T-helper 2 cell treated with Interferon-gamma antibody and Interleukin-4, amounts not matched to agents 100 ng/mL and 5 ng/mL, for 36 hours (primary cell): ENCODE measurements around the gene WIPF2. TPM values are rescaled to one million over a fixed set of nuclear protein-coding genes. Genes with fewer than 3 reads are reported as not detected.

Experiments used
- intact Hi-C: fragments of 100-400 bp; cut with micrococcal nuclease; formaldehyde crosslinking; loops from one replicate; pipeline ENCODE4 v1.15.1; 2023
- total RNA-seq: library from RNA; stranded (reverse); gene quantifications from 2 replicates; pipeline ENCODE4 v1.2.3, GENCODE V29; 2022

Gene WIPF2
- total RNA-seq, 1 donor from 2014 or later = 25.4 TPM

DNA sequence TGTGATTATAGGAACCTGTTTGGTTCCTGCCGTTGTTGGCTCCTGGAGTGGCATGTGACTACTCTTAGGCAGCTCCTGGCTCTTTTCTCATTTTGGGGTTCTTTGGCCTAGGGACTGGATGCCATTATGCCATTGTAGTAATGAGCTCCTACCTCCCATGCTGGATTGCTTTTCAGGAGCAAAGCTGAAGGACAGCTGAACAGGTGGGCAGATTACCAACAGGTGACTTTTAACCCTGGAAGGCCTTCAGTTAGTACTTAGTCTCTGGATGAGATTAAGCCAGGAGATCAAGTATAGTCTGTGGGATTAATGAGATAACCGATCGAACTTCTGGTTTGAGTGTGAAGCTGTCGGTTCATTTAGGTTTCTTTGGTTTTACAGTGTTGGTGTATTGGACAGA lies 25.2 kb downstream of the WIPF2 start:
- intact Hi-C loops = no loop called here

DNA sequence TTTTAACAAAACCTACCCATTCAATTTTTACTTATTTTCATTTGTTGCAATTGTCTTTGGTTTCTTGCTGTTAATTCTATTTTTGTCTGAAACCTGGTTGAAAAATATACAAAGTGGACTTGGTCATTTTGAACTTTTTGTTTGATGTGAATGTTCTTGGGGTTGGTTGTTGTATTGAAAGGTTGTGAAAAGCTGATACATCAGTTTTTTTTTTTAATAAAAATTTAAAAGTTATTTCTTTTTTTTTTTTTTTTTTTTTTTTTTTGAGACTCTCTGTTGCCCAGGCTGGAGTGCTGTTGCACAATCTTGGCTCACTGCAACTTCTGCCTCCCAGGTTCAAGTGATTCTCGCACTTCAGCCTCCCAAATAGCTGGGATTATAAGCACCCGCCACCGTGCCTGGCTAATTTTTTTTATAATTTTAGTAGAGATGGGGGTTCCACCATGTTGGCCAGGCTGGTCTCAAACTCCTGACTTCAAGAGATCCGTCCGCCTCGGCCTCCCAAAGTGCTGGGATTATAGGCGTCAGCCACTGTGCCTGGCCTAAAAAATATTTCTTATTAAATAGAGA lies 28.9 kb downstream of the WIPF2 start:
- intact Hi-C loops = no loop called here

DNA sequence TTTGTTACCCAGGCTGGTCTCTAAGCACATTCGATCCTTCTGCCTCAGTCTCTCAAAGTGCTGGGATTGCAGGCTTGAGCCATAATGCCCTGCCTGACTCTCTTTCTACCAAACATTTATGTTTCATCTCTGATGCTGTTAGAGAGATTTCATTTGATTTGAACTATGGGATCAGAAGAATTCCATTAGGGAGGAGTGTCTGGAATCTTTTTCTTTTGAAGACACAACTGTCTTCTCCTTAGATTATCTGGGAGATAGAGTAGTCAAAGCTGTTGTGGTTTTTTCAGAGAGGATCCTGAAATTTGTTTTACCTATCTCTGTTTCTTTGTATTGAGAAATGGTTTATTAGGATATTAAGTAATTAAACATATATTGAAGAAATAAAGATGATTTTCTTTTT lies 29.4 kb downstream of the WIPF2 start:
- intact Hi-C loops = no loop called here

DNA sequence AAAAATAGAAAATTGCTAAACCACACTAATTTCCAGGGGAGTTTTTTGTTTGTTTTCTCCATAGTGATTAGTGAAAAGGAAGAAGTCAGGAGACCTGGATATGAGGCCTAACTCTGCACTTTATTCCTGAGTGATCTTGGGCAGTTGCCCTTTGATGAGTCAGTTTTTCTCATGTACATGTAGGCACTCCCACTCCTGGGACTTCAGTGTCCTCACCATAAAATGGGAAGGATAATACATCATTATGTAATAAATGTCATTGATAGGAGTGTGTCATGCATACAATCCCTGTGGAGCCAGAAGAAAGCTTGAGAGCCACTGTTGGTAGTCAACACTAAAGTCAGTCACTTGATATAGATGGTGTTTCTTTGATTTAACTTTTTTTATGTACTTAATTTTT lies 32.5 kb downstream of the WIPF2 start:
- intact Hi-C loops = no loop called here

DNA sequence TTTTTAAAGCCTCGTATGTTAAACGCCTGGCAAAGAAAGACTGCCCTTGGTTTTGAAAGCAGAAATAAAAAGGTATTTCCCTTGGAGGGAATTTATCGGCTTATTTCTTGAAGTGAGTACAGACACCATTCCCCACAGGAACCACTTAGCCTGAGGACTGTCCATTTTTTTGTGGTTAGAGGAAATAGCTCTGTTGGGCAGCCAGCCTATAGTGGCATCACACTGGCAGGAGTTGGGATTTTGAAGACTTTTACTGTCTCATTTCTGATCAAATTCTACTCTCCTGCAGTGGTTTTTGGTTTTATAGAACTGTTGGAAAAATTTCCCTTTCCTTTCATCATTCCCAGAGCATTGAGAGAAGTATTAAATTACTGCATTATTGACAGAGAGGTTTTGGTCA lies 34.5 kb downstream of the WIPF2 start:
- intact Hi-C loops = no loop called here

DNA sequence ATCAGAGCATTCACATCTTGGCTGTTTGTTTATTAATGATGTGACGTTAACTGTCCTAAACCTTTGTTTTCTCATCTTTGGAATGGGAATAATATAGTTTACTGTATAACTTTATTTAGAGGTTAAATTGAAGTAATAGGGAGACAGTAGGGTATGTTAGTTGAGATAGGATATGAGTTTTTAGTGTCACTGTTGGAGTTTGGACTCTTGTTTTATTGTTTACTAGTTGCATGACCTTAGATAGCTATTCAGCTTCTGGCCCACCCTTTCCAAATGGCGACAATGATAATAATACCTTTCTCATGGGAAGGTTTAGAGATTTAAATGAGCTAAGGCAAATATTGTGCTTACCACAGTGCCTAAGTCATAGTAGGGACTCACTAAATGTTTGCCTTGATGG lies 40.4 kb downstream of the WIPF2 start:
- intact Hi-C loops = no loop called here

DNA sequence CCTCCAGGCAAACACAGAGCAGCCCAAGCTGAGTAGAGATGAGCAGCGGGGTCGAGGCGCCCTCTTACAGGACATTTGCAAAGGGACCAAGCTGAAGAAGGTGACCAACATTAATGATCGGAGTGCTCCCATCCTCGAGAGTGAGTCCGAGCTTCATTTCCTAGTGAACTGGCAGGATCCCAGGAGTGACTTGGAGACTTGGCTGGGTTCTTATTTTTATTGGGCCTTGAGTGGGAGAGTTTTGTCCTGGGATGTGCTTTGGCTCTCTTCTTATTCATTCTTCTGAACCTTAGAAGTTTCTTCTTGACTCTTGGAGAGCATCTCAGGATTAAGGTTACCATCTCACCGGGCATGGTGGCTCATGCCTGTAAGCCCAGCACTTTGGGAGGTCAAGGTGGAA lies 41.4 kb downstream of the WIPF2 start:
- intact Hi-C loops = no loop called here

DNA sequence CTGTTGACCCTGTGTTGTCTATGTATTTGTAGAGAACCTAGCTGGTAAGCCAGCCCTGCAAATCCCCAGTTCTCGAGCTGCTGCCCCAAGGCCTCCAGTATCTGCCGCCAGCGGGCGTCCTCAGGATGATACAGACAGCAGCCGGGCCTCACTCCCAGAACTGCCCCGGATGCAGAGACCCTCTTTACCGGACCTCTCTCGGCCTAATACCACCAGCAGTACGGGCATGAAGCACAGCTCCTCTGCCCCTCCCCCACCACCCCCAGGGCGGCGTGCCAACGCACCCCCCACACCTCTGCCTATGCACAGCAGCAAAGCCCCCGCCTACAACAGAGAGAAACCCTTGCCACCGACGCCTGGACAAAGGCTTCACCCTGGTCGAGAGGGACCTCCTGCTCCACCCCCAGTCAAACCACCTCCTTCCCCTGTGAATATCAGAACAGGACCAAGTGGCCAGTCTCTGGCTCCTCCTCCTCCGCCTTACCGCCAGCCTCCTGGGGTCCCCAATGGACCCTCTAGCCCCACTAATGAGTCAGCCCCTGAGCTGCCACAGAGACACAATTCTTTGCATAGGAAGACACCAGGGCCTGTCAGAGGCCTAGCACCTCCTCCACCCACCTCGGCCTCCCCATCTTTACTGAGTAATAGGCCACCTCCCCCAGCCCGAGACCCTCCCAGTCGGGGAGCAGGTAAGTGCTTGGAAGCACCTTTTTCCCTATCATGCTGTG lies 45.5 kb downstream of the WIPF2 start:
- intact Hi-C loops = no loop called here

DNA sequence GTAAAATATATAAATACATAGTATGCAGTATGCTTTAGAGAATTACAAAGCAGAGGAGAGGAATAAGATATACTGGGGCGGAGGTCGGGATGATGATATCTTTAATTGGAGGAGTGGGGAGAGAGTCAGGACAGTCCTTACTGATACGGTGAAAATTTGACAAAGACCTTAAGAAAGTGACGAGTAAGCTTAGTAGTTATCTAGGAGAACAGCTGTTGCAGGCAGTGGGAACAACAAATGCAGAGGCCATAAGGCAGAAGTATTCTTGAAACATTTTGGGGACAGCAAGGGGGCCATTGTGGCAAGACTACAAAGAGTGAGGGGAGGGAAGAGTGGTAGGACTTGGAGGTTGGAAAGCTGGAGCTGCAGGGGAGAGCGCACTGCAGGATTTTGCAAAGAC lies 46.2 kb downstream of the WIPF2 start:
- intact Hi-C loops = no loop called here

DNA sequence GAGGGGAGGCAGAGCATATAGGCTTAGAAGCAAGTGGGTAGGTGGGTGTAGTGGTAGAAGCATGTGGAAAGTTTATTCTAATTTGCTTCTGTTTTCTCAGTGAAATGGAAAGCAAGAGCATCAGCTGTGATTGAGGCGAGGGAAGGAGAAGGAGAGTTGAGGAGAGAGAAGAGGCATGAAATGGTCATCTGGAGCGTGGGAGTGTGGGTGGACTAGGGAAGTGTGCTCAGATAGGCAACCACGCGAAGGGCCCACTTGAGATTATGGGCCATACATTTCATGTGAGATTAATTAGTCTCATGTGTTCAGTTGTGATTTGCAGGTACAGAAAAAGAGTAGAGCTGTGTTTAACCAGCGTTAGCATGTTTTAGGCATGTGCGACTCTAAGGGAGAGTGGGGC lies 47.8 kb downstream of the WIPF2 start:
- intact Hi-C loops = no loop called here

DNA sequence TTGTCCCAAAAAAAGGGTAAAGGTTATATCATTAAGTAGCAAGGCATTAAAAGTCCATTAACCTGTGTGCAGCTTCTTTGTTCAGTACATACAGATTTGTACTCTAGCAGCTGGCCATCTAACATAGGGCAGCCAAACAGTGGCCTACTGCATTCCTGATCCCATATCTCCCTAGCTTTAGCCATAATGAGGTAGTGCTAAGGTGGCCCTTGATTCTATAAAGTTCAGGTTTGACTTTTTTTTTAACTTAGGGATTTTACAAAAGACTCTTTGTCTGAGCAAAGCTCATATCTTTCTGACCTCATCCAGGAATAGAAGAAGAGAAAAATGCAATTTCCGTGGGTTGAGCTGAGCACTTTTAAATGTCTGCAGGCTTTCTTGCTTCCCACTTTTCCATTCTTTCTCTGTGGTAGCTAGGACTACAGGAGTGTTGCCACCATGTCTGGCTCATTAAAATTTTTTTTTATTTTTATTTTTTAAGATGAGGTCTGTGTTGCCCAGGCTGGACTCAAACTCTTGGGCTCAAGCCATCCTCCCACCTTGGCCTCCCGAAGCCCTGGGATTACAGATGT lies 49.1 kb downstream of the WIPF2 start:
- intact Hi-C loops = no loop called here

DNA sequence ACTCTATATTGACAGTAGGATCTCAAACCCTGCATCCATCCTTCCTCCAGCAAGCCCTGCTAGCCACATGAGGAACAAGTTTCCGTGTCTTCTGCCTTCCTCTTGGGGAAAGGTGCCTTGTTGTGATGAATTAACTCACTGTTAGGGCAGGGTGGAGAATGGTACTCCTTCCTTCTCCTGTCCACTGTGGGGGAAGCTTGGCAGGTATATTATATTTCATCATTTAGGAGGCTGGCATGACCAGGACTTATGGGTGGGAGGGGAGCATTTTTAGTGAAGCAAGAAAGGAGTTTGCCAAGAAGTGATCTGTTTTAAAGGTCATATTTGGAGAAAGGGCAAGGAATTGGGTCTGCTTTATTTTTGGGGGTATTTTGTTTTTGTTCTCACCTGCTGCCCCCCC lies 59.3 kb downstream of the WIPF2 start:
- intact Hi-C loops = no loop called here

DNA sequence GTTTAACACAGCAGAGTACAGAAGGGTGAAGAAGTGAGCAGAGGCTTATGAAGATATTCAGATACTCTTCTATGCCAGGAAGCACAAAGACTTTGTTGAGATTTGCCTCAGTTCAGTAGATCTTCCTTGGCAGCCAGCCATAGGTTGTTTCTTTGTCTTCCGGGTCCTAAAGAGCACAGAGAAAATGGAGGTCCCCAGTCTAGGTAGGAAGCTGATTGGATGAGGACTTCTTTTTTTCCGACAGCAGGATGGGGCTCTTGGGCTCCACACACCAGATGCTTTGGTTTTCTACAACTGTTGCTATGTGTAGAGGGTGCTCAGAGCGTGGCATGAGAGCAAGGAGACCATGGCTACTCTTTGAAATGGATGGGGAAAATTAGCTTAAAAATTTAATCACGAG lies 60.3 kb downstream of the WIPF2 start:
- intact Hi-C loops = no loop called here

DNA sequence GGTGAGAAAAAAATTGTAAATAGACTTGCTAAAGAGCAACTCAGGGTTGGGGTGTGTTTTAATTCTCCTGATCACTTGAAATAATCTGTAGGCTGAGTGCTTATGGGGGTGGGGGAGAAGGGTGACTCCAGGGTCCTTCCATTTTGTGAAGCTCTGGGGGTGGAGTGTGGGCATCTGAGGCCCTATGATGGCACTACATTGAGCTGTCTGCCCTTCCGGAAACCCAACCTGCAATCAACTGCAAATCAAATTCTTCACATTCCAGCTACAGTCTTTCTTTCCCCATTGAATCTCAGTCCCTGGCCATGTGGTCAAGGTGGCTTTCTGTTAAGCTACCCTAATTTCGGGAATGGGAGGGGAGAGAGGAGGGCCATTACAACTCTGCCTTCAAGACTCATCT lies 62.6 kb downstream of the WIPF2 start:
- intact Hi-C loops = no loop called here

DNA sequence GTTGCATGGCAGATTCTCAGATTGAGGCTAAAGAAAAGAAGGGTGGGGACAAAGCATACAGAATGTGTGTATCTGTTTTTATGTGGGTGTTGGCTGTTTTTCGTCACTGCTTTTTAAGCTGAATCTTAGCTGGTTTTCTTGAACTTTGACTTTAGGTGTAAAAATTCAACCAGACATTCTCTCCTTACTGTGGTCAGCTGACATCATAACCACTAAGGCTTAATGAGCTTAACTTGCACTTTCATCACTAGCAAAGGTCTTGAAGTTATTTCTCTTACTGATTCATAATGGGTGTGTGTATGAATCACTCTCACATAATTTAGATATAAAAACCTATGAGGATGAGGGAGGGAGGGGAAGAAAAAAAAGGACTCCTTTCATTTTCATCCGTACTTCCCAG lies 64.6 kb downstream of the WIPF2 start:
- intact Hi-C loops = loop anchor here (1.0 kb wide), 1 partner anchor 64 kb away; the partner anchor contains the start of gene WIPF2

DNA sequence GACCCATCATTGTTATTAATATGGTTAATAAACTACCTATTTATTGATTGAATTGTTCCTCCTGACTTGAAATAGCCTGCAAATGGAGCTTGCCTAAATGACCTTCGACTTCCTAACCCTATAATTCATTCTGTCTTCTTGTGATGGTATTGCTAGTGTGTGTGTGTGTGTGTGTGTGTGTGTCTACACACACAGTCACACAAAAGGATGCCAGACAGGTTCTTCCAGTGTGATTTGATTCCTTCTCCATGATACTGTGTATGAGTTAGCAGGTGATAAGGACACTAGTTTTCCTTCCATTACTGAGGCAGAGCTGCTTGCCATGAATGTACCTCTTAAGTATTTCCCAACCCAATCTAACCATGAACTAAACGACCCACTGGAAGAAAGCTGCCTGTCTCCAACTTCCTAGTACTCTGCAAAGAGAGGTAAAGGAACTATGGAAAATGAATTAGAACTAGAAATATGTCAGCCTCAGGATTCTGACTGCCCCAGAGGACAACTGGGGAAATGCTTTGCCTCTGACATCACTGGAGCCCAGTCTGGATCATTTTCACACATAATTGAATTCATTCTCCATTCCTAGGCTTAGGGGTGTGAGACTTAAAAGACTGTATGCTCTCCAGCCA lies 65.1 kb downstream of the WIPF2 start:
- intact Hi-C loops = no loop called here

DNA sequence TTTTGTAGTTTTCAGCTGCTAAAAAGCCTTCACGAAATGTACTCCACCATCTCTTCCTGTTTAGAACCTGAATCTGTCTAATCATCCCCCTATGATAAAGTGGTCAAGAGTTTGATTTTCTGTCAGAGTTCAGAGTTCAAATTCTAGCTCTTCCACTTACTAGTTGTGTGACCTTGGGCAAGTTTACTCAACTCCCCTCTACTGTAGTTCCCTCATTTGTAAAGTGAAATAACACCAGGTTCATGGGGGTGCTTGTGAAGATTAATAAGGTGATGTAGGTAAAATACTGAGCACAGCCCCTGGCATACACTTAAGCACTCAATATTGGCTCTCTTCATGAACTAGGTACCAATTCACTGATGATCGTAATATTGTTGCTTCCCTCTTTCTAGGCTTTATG lies 67.4 kb downstream of the WIPF2 start:
- intact Hi-C loops = loop anchor here (2.0 to 5.0 kb wide), 3 partner anchors 36 to 174 kb away; partner anchors contain the start of gene TOP2A

DNA sequence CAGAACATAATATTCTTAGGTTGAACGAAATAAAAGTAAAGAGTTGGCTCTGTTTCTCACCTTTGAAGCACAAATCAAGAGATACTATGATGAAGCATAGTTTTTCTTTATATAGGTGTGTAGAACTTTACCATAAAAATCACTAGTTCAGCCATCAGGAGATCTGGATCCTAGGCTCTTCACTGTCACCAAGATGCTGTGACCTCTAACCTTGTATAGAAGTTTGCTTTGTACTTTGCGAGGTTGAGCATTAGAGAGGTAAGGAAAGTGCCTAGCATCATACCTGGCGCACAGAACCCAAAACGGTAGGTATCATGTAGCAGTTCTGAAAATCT lies 68.0 kb downstream of the WIPF2 start:
- intact Hi-C loops = loop anchor here (1.0 to 5.0 kb wide), 5 partner anchors 35 to 233 kb away; partner anchors contain the start of genes MED24, TOP2A and WIPF2

DNA sequence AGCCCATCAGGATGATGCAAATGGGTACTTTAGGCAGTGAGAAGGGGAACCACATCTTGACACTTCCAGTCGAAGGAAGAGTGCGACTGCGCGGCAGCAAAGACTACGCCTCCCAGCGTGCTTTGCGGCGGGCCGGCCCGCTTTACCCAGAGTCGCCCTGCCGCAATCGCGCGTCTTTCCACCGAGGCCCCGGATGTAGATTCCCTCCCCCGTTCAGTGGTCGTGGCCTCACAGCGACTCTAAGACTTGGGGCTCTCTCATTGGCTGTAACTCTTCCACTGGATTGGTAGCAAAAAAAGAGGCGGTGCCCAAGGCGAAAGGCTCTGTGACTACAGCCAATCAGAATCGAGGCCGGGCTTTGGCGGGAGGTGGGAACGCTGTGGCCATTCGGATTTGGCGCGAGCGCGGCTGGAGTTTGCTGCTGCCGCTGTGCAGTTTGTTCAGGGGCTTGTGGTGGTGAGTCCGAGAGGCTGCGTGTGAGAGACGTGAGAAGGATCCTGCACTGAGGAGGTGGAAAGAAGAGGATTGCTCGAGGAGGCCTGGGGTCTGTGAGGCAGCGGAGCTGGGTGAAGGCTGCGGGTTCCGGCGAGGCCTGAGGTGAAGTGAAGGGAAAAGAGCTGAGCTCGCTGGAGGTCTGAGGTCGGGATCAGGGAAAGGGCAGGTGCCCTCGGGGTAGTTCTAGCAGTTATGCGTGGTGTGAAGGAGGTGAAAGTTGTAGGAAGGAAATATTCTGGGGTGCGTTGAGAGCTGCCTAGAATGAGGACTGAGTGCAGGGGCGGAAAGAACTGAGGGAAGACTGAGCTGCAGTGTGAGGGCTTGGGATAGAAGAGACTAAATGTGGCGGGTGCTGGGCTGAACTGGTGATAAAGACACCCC lies 68.6 kb downstream of the WIPF2 start, which contains the start of gene CDC6:
Gene CDC6 (plus strand): TSS at position 386 of the 876 bp plus-strand sequence. CDS start 1,542 bp downstream, outside the sequence.
- intact Hi-C loops = loop anchor here (1.0 to 5.0 kb wide), 5 partner anchors 35 to 233 kb away; partner anchors contain the start of genes MED24, TOP2A and WIPF2

DNA sequence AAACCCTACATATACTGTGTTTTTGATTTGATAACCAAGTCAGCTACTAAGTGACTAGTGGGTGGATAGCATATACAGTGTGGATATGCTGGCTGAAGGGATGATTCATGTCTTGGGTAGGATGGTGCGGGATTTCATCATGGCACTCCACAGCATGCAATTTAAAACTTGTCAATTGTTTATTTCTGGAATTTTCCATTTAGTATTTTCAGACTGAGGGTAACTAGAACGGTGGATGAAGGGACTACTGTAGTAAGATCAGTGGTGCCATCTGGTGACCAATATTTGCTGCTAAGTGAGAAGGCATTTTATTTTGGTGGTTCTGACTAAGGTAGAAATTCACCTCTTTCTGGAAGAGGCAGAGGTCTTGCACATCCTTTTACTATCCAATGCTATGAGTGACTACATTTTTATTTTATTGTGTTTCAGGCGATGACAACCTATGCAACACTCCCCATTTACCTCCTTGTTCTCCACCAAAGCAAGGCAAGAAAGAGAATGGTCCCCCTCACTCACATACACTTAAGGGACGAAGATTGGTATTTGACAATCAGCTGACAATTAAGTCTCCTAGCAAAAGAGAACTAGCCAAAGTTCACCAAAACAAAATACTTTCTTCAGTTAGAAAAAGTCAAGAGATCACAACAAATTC lies 71.7 kb downstream of the WIPF2 start:
- intact Hi-C loops = loop anchor here (1.0 to 2.0 kb wide), 2 partner anchors 88 to 278 kb away; no protein-coding TSS in a partner anchor

DNA sequence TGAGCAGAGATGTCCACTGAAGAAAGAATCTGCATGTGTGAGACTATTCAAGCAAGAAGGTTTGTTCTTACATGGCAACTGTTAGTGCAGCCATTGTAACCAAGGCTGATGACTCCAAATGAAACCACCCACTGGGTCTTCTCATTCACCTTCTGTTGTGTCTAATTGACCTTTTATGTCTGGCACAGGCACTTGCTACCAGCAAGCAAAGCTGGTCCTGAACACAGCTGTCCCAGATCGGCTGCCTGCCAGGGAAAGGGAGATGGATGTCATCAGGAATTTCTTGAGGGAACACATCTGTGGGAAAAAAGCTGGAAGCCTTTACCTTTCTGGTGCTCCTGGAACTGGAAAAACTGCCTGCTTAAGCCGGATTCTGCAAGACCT lies 72.2 kb downstream of the WIPF2 start:
- intact Hi-C loops = loop anchor here (2.0 kb wide), 1 partner anchor 278 kb away; no protein-coding TSS in a partner anchor
